TTC549 (cell line): Measurements from ENCODE around the gene ABR.
"Not testable (repeated sequence)": the region's sequence is repeated elsewhere in the genome, so short reads cannot be mapped to it uniquely, and the experiment has no call there.

Experiments used
- FAIRE-seq: peaks from 2 replicates; lab custom pipeline; 2012; peaks lifted over from hg19 to GRCh38; lab: Jason Lieb, UNC

ABR gene

DNA sequence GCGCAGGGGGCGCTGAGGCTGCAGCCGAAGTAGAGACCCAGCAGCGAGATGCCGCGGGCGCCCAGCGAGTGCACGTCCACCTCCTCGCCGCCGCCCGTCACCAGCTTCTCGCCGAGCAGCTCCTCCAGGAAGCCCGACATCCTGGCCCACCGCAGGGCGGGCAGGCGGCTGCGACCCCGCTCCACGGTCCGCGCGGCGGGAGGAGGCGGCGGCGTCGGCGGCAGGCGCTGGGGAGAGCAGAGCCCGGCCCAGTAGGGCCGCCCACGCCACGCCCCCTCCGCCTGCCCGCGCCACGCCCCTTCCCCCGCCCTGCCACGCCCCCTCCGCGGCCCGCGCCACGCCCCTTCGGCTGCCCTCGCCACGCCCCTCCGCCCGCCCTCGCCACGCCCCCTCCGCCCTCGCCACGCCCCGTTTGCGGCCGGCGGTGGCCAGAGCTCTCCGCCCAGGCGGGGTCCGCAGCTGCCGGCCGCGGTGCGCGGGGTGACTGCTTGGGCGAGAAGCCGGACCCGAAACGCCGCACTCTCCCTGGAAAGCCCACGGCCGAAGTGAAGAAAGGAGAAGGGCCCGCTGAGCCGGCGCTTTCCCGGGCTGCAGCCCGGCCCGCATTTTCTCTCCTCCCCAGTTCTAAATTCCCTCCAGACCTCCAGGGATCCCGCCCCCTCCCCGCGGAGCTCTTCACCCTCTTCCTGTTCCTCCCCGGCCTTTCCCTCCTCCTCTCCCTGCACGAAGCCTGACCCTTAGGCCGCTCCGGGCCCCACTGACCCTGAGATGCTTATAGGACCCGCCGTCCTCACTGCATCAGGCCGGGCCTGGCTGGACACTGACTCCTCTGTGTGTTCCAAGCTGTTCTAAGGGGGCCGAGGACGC is 200.0 kb downstream of the ABR start, which contains the start of gene NXN:
Gene NXN (minus strand): TSS at position 238 of the 867 bp plus-strand sequence.
- FAIRE-seq: no peak

DNA sequence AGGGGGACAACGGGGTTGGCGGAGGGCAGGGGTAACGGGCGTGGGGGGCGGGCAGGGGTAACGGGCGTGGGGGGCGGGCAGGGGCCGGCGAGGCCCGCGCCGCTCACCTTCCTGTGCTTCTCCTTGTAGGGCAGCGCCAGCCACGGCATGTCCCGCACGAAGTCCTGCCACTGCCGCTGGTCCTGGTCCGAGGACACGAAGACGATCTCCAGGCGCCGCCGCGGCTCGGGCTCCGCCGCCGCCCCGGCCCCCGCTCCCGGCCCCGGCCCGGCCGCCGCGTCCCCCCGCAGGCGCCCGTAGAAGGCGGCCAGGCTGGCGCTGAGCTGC is 200.6 kb downstream of the ABR start:
- FAIRE-seq: no peak

DNA sequence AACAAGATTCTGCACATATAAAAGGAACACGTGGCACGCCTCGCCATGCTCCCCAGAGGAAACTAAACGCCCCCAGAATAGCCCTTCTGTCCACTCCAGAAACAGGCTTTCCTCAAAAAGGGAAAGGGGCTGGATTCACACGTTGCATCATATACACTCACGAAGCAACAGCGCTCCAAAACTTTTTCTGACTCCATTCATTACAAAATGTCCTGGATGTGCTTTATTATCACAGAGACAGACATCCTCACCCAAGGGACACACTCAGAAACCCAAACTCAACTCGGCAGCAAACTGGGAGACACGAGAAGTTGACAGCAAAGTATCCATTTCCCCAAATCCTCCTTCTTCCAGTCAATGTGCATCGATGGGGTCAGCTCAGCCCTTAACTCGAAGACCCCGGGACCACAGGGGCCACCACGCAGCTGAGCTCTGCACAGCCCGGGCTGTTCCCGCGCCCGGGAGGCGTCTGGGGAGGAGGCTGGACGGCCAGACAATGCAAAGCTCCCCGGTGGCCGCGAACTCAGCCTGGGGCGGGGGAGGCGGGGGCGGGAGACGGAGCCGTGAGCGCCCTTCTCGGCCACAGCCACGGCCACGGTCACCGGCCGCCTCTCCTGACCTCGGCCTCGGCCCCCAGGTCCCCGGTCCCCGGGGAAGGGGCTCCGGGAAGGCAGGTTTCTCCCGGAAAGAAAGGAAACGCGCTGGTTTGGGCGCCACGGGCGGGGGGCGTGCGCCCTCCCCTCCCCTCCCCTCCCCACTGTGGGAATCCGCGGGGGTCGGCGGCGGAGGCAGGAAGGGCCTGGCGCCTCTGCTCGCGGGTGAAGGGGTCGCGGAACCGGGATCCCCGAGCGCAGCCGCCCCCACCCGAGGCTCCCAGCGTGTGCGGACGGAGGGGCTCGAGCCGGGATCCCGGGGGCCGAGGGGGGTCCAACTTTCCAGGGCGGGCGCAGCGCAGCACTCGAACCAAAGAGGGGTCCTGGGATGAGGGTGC is 201.4 kb downstream of the ABR start:
- FAIRE-seq: no peak

DNA sequence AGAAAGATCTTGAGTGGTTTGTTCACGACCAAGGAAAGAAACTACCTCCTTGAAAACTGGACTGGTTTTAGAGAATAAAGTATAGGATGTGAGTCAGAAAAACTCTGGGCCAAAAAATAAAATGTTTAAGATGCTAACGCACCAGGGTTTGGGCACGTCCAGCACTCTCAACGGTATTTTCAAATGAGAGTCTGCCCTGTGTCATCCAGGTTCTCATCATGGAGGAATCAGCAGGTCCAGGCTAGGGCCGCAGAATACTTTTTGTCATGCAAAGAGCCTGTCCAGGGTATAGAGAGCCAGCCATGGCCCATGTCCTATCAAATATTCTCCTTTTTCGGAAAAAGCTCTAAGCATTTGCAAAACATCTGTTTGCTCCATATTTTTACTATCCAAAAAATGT is 202.6 kb downstream of the ABR start:
- FAIRE-seq: no peak

DNA sequence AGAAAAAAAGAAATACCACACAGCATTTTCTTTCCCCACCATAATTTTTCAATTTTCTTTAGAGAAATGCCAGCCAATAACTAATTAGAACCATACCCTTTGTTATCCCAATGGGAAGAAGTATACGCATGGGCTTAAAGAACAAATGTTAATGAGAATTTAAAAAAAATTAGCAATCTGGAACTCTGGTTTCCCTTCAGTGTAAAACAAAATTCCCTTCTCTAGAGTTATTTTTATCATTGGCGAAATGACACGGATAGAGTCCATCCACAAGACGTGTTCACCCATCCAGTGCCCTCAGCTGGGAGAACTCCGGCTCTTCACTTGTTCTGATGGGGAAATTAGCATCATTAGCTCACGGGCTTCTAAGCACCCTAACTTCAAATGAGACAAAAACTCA is 203.5 kb downstream of the ABR start:
- no peak for FAIRE-seq

DNA sequence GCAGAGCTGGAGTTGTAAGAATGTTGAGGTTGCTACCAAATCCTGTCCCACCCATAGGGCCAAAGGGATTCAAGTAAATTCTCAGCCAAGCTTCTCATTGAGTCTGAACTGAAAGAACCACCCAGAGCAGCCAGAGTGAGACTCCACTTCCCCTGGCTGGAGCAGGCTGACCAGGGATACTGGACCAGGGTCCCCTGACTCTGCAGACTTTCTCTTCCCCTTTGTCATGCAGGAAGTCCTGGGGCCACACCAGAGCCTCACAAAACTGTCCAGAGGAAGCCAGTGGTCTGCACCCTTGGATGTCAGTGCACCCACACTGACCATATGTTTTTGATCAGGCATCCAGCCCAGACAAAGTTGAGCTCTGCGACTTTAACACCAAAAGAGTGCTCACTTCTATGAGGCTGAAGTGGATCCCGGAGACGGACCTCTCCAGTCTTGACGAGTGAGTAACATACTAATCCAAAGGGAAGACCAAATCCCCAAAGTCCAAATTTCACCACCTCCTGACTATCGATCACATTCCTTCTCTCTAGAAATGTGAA is 204.3 kb downstream of the ABR start:
- FAIRE-seq: no peak

DNA sequence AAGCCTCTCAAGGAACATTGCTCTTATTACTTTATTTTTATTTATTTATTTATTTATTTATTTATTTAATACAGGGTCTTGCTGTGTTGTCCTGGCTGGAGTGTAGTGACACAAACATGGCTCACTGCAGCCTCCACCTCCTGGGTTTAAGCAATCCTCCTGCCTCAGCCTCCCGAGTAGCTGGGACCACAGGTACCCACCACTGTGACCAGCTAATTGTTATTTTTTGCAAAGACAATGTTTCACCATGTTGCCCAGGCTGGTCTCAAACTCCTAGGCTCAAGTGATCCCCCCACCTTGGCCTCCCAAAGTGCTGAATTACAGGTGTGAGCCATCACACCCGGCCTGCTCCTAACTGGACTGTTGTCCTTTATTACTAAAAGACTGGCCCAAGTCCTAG is 205.0 kb downstream of the ABR start:
- FAIRE-seq: not testable (repeated sequence)

DNA sequence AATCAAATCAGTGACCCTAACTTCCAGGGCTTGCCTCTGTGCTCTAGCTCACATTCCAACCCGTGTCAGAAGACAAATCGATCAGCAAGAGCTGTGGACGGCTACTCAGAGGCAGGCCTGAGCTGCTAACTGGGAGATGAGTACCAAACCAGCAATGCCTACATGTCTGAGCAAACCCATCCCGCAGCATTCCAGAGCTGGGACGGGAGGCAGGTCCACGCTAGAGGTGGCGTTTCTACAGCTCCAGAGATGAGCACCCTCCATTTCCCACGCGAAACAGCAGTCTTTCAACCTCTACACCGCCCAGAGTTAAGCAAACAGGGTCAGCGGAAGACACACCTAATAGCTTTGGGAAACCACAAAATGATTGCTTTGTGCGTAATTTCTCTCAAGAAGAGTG is 206.7 kb downstream of the ABR start:
- no peak for FAIRE-seq

DNA sequence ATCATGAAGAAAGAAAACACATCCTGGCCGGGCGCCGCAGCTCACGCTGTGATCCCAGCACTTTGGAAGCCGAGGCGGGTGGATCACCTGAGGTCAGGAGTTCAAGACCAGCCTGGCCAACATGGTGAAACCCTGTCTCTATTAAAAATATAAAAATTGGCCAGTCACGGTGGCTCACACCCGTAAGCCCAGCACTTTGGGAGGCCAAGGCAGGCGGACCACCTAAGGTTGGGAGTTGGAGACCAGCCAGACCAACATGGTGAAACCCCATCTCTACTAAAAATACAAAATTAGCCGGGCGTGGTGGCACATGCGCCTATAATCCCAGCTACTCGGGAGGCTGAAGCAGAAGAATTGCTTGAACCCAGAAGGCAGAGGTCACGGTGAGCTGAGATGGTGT is 207.9 kb downstream of the ABR start:
- not testable (repeated sequence) for FAIRE-seq

DNA sequence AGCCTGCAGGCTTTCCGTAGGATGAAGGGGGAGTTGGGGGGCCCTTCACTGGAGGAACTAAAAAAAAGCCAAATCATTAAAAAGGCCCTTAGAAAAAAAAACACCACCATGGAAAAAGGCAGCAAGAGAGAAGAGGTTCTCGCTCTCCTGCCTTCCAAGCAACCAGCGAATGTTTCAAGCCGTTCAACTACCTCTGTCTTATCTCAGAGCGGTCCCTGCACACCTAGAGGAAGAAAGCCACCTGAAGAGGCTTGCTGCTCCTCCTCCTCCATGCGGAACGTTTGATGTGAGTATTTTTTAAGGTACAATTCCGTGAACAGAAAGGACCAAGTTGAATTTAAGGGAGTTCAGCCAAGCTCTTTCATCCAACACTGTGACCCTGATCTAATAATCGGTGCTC is 209.4 kb downstream of the ABR start:
- FAIRE-seq: no peak

DNA sequence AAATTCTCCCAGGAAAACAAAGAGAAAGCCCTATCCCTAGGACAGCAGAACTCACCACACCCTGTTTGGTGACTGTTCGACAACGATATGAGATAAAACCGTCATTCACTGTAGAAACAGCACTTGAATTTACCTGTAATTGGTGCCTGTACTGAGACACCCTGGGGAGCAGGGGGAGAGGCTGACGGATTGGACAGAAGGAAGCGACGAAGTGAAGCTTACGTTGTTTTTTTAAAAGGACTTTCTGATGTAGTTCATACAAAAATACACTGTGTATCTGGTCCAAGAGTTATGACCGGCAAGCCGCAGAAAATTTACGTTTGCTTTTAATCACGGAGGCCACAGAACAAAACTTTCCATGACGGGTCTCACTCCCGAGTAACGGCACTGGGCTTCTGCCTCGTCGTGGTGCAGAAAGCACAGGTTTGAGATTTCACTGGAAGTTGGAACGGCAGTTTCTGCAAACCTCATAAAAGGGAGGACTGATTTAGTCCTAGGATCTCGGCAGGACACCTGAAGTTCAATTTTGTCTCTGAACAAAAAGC is 209.9 kb downstream of the ABR start:
- no peak for FAIRE-seq

DNA sequence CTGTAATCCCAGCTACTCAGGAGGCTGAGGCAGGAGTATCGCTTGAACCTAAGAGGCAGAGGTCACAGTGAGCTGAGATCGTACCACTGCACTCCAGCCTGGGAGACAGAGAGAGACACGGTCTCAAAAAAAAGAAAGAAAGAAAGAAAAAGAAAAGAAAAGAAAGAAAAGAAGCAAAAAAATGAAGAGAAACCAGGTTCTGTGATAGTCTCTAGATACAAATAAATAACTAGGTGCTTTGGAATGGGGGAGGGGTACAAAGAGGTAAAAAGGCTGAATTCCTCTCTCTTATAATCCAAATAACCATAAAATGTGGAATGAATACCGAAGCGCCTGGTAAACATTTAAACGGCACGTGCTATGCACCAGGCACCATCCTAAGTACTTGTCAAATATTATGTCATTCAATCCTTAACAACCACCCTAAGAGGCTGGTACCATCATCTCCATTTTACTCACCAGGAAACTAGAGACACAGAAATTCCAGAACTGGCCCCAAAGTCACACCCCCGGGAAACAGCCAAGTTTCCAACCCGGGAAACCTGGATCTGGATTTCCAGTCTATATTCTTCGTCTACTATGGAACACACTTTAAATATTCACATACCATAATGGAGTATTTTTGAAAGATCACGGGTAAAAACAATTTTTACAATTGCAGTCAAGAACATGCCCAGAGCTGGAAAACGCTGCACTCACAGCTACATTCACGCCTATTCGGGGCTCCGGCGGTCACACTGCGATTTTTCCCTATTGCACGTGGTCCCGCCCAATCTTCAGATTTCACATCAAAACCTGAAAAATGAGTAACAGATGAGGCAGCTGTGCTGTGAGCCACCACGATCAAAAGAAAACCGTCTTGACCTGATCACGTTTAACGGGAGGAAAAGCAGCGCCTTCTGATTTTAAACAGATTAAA is 210.7 kb downstream of the ABR start:
- FAIRE-seq: no peak

DNA sequence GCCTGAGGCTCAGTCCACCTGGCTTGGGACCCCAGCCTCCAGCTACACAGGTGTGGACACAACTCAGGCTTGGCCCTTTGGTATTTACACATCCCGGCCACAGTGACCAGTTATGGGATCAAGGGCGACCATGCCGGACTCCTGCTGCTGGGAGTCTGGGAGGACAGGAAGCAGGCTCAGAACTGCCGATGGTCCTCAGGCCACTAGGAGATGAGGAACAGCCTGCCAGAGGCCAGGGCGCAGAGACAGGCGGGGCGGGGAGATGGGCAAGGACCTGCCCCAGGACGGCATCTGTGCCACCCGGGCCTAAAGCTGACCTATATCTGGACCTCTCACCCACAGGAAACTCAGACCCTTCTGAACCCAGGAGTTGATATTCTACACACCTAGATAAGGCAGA is 212.7 kb downstream of the ABR start:
- no peak for FAIRE-seq

DNA sequence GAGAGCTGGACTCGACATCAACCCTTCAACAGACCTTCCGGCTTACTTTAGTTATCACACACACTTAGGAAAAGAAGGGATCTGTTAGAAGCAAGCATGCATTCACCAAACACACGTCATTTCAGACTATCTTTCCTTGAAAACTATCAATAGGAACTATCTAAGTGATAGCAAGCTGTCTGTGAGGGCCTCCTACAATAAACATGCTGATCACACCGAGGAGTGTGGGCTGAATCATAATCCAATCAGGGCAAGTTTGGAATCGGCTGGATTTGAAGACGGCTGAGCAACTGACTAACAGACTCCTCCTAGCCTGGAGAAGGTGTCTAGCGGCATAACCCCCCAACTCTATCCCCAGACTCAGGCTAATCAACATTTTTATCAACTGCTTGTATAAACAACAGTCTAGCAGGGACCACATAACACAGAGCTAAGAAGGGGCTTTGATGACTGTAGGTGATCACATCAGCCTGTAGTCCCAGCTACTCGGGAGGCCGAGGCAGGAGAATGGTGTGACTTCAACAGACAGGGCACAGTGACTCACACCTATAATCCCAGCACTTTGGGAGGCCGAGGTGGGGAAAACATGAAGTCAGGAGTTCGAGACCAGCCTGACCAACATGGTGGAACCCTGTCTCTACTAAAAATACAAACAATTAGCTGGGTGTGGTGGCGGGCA is 214.3 kb downstream of the ABR start:
- no peak for FAIRE-seq

DNA sequence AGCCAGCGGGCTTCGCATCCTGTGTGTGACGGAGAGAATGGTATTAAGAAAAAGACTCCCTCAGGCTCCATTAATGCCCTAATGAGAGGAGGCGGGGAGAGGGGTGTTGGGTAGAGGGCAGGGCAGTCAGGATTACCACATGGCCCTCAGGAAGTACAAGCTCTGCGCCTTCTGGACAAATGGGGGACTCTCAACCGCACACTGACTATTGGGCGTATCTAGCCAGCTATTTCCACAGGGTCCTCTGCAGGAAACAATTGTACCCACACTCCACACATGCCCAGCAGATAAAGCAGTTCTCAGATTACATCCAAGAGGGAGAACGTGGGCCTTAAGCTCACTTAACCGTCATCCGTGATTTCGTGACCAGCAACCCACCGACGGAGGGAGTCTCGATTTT is 214.9 kb downstream of the ABR start:
- no peak for FAIRE-seq

DNA sequence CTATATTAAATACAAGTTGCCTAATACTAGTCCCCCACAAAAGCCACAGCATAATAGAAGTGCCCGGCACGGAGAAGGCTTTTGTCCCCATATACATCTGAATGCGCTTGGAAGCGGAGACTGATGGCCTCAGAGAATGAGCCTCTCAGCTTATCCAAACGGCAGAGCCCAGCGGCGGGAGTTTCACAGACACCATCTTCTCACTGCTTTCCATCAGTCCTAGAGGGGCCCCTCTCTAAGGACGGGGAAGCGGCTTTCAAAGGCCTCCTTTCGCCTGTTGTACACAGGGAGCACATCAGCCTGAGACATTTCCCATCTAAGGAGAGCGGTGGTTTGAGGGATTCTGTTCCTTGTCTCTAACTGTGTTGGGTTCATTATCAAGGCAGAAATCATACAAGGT is 217.1 kb downstream of the ABR start:
- no peak for FAIRE-seq

DNA sequence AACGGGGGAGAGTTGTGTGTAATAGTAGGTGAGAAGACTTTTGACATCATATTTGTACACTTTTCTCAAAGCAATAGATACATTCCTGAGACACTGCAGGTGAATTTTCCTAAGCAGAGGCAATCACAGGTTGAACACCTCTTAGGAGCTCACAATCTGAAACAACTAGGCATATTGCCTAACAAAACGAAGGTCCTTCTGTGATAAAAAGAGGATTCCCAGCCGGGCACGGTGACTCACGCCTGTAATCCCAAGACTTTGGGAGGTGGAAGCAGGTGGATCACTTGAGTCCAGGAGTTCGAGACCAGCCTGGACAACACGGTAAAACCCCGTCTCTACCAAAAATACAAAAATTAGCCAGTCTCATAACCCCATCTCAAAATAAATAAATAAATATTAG is 217.6 kb downstream of the ABR start:
- no peak for FAIRE-seq

DNA sequence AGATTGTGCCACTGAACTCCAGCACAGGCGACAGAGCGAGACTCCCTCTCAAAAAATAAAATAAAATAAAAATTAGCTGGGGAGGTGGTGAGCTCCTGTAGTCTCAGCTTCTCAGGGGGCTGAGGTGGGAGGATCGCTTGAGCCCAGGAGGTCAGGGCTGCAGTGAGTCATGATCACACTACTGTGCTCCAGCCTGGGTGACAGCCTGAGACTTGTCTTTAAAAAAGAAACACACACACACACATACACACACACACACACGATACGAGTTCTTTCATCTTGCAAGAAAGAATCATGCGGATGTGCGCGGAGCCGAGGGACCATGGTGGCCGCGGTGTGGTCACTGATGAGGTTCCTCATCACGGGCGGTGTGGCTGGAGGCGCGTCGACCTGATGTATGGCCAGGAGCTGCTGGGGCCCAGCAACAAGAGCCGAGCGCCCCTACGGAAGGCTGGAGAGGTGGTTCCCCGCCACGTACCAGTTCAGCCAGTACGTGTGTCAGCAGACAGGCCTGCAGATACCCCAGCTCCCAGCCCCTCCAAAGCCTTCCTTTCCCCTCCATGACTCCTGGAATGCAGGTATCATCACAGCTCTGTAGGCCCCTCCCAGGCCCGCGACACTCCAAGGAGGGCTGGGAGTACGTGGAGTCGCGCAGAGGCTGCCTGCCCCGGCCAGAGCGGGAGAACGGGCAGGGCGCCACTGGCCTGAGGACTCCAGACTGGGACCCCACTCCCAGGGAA is 220.9 kb downstream of the ABR start:
- FAIRE-seq: no peak

DNA sequence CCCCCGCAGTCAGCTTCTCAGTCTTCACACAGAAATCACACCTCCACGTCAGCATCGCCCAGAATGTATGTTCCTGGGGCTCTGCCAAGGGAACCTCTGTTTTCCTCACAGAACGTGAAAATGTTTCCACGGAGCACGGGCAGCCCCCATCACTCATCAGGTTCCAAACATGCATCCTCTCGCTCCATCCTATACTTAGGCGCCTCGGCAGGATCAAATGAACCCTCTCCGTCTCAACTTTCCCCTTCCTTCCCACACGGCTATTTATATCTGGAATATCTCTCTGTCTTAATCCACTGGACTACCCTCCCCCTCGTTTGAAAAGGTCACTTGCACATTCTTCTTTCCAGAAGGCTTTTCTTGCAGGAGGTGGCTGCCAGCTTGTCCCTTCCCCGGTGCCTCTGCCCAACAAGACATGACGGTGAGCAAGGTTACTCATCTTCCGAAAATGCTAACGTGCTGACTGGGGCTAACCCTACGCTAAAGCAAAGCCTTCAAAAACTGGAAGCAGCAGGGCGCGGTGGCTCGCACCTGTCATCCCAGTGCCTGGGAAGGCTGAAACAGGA is 221.8 kb downstream of the ABR start:
- no peak for FAIRE-seq

DNA sequence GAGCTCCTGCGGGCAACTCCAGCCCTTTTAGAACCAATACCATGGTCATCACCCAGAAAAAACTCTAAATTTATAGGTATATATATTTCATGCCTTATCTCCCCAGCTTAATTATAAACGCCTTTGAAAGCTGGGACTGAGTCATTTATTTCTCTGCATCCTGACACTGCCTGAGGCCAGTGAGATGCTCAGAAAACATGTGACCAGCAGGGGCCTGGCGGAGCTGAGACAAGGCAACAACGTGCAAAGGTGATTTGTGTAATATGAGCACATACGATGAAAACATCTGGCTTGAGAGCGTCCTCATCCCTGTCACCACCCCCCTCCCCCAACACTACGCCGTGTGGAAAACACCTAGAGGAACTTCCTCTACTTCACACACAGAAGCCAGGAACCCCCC is 222.9 kb downstream of the ABR start:
- no peak for FAIRE-seq
